H9 (cell line): Measurements from ENCODE around the gene ACRV1. TPM values are rescaled to one million over a fixed set of nuclear protein-coding genes. Genes with fewer than 3 reads are reported as not detected.

ENCODE experiments used
- DNase-seq: peaks from one replicate; pipeline ENCODE4 v3.0.0-alpha.2; 2017
- H2AFZ ChIP-seq: one replicate; pipeline ENCODE4 v1.6.1; 2013; ENCODE audit warnings: mild to moderate bottlenecking, low read length, control low read depth, moderate library complexity
- H2AK5ac ChIP-seq: 2 replicates; pipeline ENCODE4 v1.6.1; 2013; ENCODE audit warnings: low read length, control low read depth, mixed read lengths; ENCODE audit not compliant: insufficient read length
- H2BK120ac ChIP-seq: one replicate; pipeline ENCODE4 v1.6.1; 2013; ENCODE audit warnings: low read depth, mild to moderate bottlenecking, low read length, control low read depth, inconsistent platforms; ENCODE audit not compliant: poor library complexity, severe bottlenecking
- H2BK12ac ChIP-seq: 2 replicates; pipeline ENCODE4 v1.6.1; 2013; ENCODE audit warnings: low read length, control low read depth, mixed read lengths, low read depth; ENCODE audit not compliant: insufficient read length
- H2BK15ac ChIP-seq: 2 replicates; pipeline ENCODE4 v1.6.1; 2013; ENCODE audit warnings: low read depth, low read length, control low read depth
- H2BK20ac ChIP-seq: one replicate; pipeline ENCODE4 v1.6.1; 2013; ENCODE audit warnings: low read depth, mild to moderate bottlenecking, low read length, control low read depth, inconsistent platforms; ENCODE audit not compliant: poor library complexity, severe bottlenecking
- H2BK5ac ChIP-seq: 2 replicates; pipeline ENCODE4 v1.6.1; 2013; ENCODE audit warnings: low read length, control low read depth, mixed read lengths; ENCODE audit not compliant: insufficient read length
- H3K14ac ChIP-seq: 2 replicates; pipeline ENCODE4 v1.6.1; 2013; ENCODE audit warnings: low read length, control low read depth; ENCODE audit not compliant: insufficient read depth
- H3K18ac ChIP-seq: 2 replicates; pipeline ENCODE4 v1.6.1; 2013; ENCODE audit warnings: low read depth, mild to moderate bottlenecking, mixed read lengths, low read length, control low read depth; ENCODE audit not compliant: insufficient read length
- H3K23ac ChIP-seq: 2 replicates; pipeline ENCODE4 v1.6.1; 2013; ENCODE audit warnings: low read length, control low read depth, mixed read lengths, low read depth; ENCODE audit not compliant: insufficient read length
- H3K23me2 ChIP-seq: 2 replicates; pipeline ENCODE4 v1.6.1; 2013; ENCODE audit warnings: low read depth, mild to moderate bottlenecking, mixed read lengths, low read length, control low read depth; ENCODE audit not compliant: insufficient read length, poor library complexity, severe bottlenecking
- H3K27ac ChIP-seq: 2 replicates; pipeline ENCODE4 v1.5.1; 2013; ENCODE audit warnings: low read length, control low read depth, mixed read lengths, low read depth; ENCODE audit not compliant: insufficient read length
- H3K27me3 ChIP-seq: 2 replicates; pipeline ENCODE4 v1.6.1; 2013; ENCODE audit warnings: low read length, control low read depth, inconsistent platforms; ENCODE audit not compliant: insufficient read depth
- H3K4ac ChIP-seq: 2 replicates; pipeline ENCODE4 v1.6.1; 2013; ENCODE audit warnings: low read depth, mild to moderate bottlenecking, control low read depth, inconsistent platforms, low read length, moderate library complexity
- H3K4me1 ChIP-seq: 2 replicates; pipeline ENCODE4 v1.6.1; 2013; ENCODE audit warnings: low read length, control low read depth, inconsistent platforms; ENCODE audit not compliant: insufficient read depth
- H3K4me2 ChIP-seq: 2 replicates; pipeline ENCODE4 v1.6.1; 2013; ENCODE audit warnings: low read length, control low read depth, mixed read lengths; ENCODE audit not compliant: insufficient read length, insufficient read depth
- H3K56ac ChIP-seq: 2 replicates; pipeline ENCODE4 v1.6.1; 2013; ENCODE audit warnings: low read depth, mild to moderate bottlenecking, mixed read lengths, low read length, control low read depth; ENCODE audit not compliant: insufficient read length
- H3K79me1 ChIP-seq: 2 replicates; pipeline ENCODE4 v1.6.1; 2013; ENCODE audit warnings: low read depth, mild to moderate bottlenecking, moderate library complexity, low read length, control low read depth, inconsistent platforms; ENCODE audit not compliant: insufficient read depth, poor library complexity, severe bottlenecking
- H3K79me2 ChIP-seq: 2 replicates; pipeline ENCODE4 v1.6.1; 2013; ENCODE audit warnings: low read length, control low read depth, inconsistent platforms; ENCODE audit not compliant: insufficient read depth
- H3K9ac ChIP-seq: 2 replicates; pipeline ENCODE4 v1.6.1; 2013; ENCODE audit warnings: low read length, control low read depth, mixed read lengths; ENCODE audit not compliant: insufficient read length; ENCODE audit errors: extremely low read depth
- H3K9me3 ChIP-seq: one replicate; pipeline ENCODE4 v1.6.1; 2013; ENCODE audit warnings: low read depth, low read length, inconsistent platforms; ENCODE audit not compliant: control insufficient read depth
- H3T11ph ChIP-seq: one replicate; pipeline ENCODE4 v1.6.1; 2013; ENCODE audit warnings: mild to moderate bottlenecking, low read length, control low read depth, inconsistent platforms
- H4K20me1 ChIP-seq: one replicate; pipeline ENCODE4 v1.6.1; 2013; ENCODE audit not compliant: control insufficient read depth, insufficient read length, insufficient read depth
- H4K5ac ChIP-seq: 2 replicates; pipeline ENCODE4 v1.6.1; 2013; ENCODE audit warnings: low read depth, mild to moderate bottlenecking, mixed read lengths, low read length, control low read depth; ENCODE audit not compliant: insufficient read length
- H4K8ac ChIP-seq: replicated peaks from 2 replicates; pipeline ENCODE4 v1.6.1; 2013; ENCODE audit warnings: low read length, control low read depth, mixed read lengths, low read depth; ENCODE audit not compliant: insufficient read length
- H4K91ac ChIP-seq: 2 replicates; pipeline ENCODE4 v1.6.1; 2013; ENCODE audit warnings: low read depth, mild to moderate bottlenecking, moderate library complexity, mixed read lengths, low read length, control low read depth; ENCODE audit not compliant: insufficient read length
- H3K27ac Mint-ChIP-seq, 3 experiments: 2 replicates in 2 of 3; 3 replicates in 1 of 3; pipeline ENCODE4 v1.8.0; 2020 to 2021; ENCODE audit warnings: mixed read lengths in 3 of 3, mild to moderate bottlenecking in 1 of 3, moderate library complexity in 1 of 3
- H3K27me3 Mint-ChIP-seq: 2 replicates; pipeline ENCODE4 v1.8.0; 2021; ENCODE audit warnings: low read depth, mild to moderate bottlenecking, moderate library complexity, mixed read lengths
- H3K36me3 Mint-ChIP-seq, 3 experiments: 2 replicates in 2 of 3; 3 replicates in 1 of 3; pipeline ENCODE4 v1.8.0; 2020 to 2021; ENCODE audit warnings: low read depth in 3 of 3, mixed read lengths in 3 of 3; ENCODE audit not compliant: insufficient read depth in 1 of 3
- H3K4me1 Mint-ChIP-seq, 2 experiments: 2 replicates each; pipeline ENCODE4 v1.8.0; 2020; ENCODE audit warnings: mixed read lengths in 2 of 2
- H3K4me3 Mint-ChIP-seq, 2 experiments: 2 replicates in 1 of 2; 3 replicates in 1 of 2; pipeline ENCODE4 v1.8.0; 2020 to 2021; ENCODE audit warnings: mild to moderate bottlenecking in 2 of 2, mixed read lengths in 2 of 2, moderate library complexity in 1 of 2
- H3K9me3 Mint-ChIP-seq, 2 experiments: 2 replicates in 1 of 2; 3 replicates in 1 of 2; pipeline ENCODE4 v1.8.0; 2020; ENCODE audit warnings: mild to moderate bottlenecking in 2 of 2, mixed read lengths in 2 of 2, moderate library complexity in 1 of 2
- CTCF ChIP-seq: fragments of 200-600 bp; sonication (generic); conservative IDR thresholded peaks from 3 replicates; pipeline ENCODE4 v1.8.0; 2021; ENCODE audit warnings: antibody characterized with exemption, mild to moderate bottlenecking
- WGBS: extraction: QIAGEN DNeasy Blood & Tissue Kit; methylation state at CpG from one replicate; pipeline ENCODE4 v1.1.7; 2013; ENCODE audit warnings: missing lambda C conversion rate, low lambda C conversion rate, mixed read lengths; ENCODE audit not compliant: insufficient read length; ENCODE audit errors: extremely low coverage; 5-methylcytosine and 5-hydroxymethylcytosine counted together
- total RNA-seq: library from RNA; stranded (reverse); gene quantifications from 2 replicates; pipeline ENCODE4 v1.2.1, GENCODE V29; 2021

The ACRV1 gene
- total RNA-seq, 1 experiment from 2014 or later = not detected

DNA sequence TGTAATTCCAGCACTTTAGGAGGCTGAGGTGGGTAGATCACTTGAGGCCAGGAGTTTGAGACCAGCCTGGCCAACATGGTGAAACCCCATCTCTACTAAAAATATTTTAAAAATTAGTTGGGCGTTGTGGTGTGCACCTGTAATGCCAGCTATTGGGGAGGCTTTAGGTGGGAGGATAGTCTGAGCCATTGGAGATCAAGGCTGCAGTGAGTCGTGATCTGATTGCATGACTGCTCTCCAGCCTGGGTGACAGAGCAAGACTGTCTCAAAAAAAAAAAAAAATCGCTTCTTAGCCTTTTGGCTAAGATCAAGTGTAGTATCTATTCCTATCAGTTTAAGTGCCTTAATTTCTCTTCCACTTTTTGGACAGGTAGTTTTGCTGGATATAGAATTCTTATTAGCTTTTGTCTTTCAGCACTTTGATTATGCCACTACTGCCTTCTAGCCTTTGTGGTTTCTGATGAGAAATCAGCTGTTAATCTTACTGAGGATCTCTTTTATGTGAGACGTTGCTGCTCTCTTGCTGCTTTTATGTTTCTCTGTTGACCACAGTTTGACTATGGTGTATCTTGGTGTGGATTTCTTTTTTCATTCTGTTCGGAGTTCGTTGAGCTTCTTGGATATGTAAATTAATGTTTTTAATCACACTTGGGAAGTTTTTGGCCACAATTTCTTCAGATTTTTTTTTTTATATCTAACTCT is 31.0 kb downstream of the ACRV1 start:
- Histone ChIP-seq H3T11ph (no peak overlapping the region), H4K8ac (no peak overlapping the region), H2BK20ac (no peak overlapping the region), H2BK12ac (no peak overlapping the region), H2BK120ac (no peak overlapping the region), H3K23me2 (no peaks in the 10 kb centered on the region), H3K23ac (no peak overlapping the region), H3K79me2 (no peaks in the 10 kb centered on the region), H2BK5ac (no peak overlapping the region), H3K56ac (no peak overlapping the region), H3K9ac (no peak overlapping the region), H2BK15ac (no peak overlapping the region), H3K79me1 (no peaks in the 10 kb centered on the region), H4K5ac (no peak overlapping the region), H3K14ac (no peak overlapping the region), H4K20me1 (no peaks in the 10 kb centered on the region), H3K27ac (no peak overlapping the region), H2AK5ac (no peak overlapping the region), H3K18ac (no peak overlapping the region), H3K4me1 (no peaks in the 10 kb centered on the region), H4K91ac (no peak overlapping the region), H3K9me3 (no peaks in the 10 kb centered on the region), H3K4me2 (no peak overlapping the region), H3K4ac (no peak overlapping the region), H2AFZ (no peak overlapping the region), H3K27me3 (no peaks in the 10 kb centered on the region)
- Mint-ChIP-seq H3K27me3 (no peaks in the 10 kb centered on the region), H3K36me3 (peaks cover 25 to 87% (median 70%) of the 10 kb centered on the region in 3 experiments; a peak in 6 of 7 replicates), H3K4me3 (no peak overlapping the region), H3K4me1 (no peaks in the 10 kb centered on the region), H3K27ac (peak overlapping the region in 2 of 3 experiments; percentile 4 to 83; a peak in 4 of 7 replicates), H3K9me3 (no peaks in the 10 kb centered on the region)
- no peak for DNase-seq
- WGBS = no CpG with 5 or more reads among the region's 6 CpGs
- TF ChIP-seq CTCF = no peak
